ENCODE results near the gene NHS.
"Not testable (repeated sequence)": the region's sequence is repeated elsewhere in the genome, so short reads cannot be mapped to it uniquely, and the experiment has no call there.

The NHS gene

GRCh38 chrX:17549107-17549651 is 174.2 kb downstream of the NHS start:
- DNase-seq (ENCODE audit: low read depth in 2 of 2) = no peak

- DNase-seq (ENCODE audit: low read depth in 2 of 2) = no peak
These were observed 175.0 kb downstream of the NHS start for GRCh38 chrX:17550011-17550410.

DNA sequence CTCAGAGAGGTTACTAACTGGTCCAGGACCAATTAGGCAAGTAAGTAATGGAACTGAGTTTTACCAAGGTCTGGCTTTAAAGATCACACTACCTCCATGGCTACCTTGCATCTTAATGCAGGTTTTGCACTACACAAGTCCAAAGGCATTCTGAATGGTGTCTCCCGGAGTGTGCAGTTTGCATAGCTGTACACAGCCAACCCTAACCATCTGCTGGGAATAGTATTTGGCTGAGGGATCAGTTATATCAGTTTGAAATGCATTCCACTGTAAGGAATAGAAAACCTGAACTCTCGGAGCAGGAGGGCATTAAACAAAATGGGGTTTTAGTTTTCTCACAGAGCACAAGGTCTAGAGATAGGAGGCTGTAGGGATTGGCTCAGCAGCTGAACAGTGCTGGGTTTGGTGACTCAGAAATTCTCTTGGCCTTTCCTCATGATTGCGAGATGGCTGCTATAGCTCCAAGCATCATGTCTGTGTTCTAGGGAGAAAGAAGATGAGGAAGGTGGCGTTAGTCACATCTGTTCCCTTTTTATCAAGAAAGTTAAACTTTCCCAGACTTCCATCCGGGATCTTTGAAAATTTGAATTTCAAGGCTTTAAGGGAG is 177.1 kb downstream of the NHS start:
- DNase-seq (ENCODE audit: low read depth in 2 of 2) = no peak

GRCh38 chrX:17553469-17553868 is 178.5 kb downstream of the NHS start:
- no peak for DNase-seq (ENCODE audit: low read depth in 2 of 2)

DNA sequence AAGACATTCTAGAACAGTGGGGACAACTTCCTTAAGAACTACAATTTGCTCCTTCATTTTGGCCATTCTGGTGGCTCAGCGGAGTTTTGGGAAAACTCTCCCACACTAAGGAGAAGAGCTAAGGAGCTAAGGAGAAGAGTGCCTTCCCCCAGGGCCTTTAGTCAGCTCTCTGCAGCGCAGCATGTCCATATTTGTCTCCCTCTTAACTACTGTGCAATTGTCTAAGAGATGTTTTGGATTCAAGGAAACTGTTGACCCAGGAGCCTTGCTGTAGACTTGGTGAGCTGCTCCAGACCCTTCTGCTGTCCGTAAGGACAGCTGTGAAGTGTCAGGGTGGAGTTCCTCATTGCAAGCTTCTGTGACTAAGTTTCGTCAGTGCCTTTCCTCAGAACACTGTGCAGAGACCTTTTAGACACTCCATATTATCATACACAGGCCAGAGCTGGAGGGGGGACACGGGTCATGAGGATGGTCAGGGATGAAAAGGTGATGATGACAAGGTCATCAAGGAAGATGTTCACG is 179.0 kb downstream of the NHS start:
- no peak for DNase-seq (ENCODE audit: low read depth in 2 of 2)

GRCh38 chrX:17554914-17555313 is 179.9 kb downstream of the NHS start:
- DNase-seq (ENCODE audit: low read depth in 2 of 2) = no peak

DNA sequence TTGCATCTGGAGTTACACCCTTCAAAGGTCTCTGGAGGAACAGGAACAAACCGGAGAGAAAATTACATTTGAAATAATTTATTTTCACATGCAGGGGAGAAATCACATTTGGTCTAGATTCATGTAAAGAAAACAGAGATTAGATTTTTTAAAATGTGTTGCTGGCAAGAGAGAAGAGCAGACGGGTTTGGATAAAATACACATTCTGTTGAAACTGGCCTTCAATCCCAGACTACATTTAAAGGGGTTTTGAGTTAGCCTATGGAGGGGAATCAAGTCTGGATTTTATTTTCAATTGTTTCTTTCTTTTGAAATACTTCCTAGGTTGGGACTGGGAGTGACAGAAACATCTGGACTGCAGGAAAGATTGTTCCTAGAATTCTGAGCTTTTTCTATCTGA is 180.8 kb downstream of the NHS start:
- no peak for DNase-seq (ENCODE audit: low read depth in 2 of 2)

- no peak for DNase-seq (ENCODE audit: low read depth in 2 of 2)
These were observed 184.9 kb downstream of the NHS start for GRCh38 chrX:17559728-17560379.

DNA sequence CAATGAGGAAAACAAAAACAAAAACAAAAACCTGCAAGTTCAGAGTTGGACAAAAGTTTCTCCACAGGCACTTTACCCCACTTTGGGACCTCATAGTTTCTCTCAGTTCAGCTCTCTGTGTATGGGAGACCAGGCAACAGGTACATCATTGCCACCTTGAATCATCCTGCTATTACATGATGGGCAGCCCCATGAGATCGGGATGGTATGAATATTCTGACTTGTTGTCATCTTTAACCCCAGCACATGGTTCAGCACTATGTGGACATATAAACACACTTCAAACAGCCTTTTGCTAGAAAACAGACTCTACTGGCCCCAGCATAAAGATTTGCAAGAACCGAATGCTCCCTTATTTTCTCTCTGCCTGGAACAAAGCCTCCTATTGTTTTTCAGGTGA is 185.4 kb downstream of the NHS start:
- no peak for DNase-seq (ENCODE audit: low read depth in 2 of 2)

DNA sequence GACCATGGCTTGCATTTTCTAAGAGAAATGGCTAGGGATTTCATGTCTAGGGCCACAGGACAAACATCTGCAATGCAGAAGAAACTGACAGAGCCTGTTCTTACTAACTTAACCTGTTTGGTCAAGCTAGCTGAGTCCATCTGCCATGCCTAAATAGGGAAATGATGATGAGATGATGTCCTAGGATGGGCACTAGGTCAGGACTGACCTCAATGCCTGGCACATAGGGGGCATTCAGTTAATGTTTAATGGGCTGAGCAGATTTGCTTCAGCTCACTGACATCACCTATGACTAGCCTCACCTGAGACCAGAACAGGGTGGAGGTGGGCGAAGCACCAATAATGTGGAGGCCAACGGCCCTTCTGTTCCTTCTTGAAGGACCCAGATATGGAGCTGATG is 188.1 kb downstream of the NHS start:
- no peak for DNase-seq (ENCODE audit: low read depth in 2 of 2)

DNA sequence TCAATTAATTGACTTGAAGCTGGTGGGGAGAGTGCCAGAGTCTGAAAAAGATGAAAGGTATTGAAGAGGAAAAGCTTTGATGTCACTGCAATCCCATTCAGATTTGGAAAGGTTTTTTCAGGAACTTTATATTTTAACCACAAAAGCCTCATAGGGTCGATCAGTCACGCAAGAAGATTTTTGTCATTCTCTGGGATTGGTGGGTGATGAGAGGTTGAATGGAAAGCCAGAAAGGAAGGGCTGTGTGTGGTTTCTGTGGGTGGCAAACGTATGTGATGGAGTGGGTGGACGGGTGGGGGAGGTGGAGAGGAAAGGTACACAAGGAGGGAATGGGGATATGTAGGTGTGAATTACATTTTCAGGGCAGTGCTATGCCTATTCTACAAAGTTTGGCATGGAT is 188.5 kb downstream of the NHS start:
- DNase-seq (ENCODE audit: low read depth in 2 of 2) = no peak

- DNase-seq (ENCODE audit: low read depth in 2 of 2) = no peak
These were observed 189.8 kb downstream of the NHS start for GRCh38 chrX:17564689-17565409.

DNA sequence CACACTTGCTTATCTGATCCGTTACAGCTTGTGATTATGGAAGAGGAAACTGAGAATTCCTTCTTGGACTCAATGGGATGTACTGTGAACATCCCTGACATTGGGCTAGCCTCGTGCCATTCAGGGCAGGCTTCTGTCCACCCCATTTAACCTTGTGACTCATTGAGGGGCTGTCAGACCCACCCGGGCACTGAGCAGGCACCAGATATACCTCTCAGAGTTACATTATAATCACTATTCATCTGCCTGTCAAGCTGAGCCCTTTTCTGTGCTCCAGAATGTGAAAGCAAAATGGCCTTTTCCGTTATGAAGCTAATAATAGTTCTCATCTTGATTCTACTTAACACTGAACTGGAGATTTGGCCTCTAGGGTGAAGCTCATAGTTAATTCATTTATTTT is 191.7 kb downstream of the NHS start:
- no peak for DNase-seq (ENCODE audit: low read depth in 2 of 2)

DNA sequence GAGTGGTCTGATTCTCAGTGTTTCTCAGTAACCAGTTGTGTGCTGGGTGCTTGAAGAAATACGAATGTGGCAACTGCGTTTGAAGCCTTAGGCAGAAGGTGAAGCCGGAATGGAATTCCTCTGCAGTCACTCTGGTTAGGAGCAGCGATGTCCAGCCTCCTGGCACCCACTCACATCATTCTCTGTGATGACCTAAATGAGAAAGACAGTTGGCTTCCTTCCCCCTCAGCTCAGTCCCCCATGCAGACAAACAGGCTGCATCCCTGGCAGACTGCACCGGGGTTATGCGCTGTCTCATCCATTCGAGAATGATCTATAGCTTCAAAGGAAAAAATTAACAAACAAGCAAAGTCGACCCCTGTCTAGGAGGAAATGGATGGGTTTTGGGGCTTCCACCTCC is 192.2 kb downstream of the NHS start:
- no peak for DNase-seq (ENCODE audit: low read depth in 2 of 2)

- DNase-seq (ENCODE audit: low read depth in 2 of 2) = no peak
These were observed 192.8 kb downstream of the NHS start for GRCh38 chrX:17567821-17568220.

DNA sequence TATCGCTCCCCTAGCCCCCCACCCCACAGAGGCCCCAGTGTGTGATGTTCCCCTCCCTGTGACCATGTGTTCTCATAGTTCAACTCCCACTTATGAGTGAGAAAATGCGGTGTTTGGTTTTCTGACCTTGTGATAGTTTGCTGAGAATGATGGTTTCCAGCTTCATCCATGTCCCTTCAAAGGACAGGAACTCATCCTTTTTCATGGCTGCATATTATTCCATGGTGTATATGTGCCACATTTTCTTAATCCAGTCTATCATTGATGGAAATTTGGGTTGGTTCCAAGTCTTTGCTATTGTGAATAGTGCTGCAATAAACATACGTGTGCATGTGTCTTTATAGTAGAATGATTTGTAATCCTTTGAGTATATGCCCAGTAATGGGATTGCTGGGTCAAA is 193.8 kb downstream of the NHS start:
- not testable (repeated sequence) for DNase-seq (ENCODE audit: low read depth in 2 of 2)

DNA sequence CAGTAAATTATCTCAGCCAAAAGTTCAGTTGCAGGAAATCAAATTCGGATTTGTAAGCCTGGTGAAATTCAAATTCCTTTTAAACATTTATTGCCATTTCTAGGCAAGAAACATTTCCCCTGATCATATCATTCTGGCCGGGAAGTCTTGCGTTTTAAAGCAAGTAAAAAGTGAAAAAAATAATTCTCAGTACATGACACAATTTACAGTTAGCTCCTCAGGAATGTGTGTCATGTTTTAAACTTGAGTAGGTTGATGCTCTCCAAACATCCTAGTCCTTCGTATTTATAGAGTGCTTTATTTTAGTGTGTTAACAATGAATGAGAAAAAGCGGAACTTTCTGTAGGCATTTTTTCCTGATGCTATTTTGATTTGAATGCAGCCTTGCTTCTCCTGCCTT is 204.0 kb downstream of the NHS start:
- no peak for DNase-seq (ENCODE audit: low read depth in 2 of 2)

GRCh38 chrX:17580539-17581152 is 205.6 kb downstream of the NHS start:
- no peak for DNase-seq (ENCODE audit: low read depth in 2 of 2)

GRCh38 chrX:17581641-17582040 is 206.6 kb downstream of the NHS start:
- DNase-seq (ENCODE audit: low read depth in 2 of 2) = no peak

GRCh38 chrX:17584248-17584681 is 209.3 kb downstream of the NHS start:
- DNase-seq (ENCODE audit: low read depth in 2 of 2) = no peak

DNA sequence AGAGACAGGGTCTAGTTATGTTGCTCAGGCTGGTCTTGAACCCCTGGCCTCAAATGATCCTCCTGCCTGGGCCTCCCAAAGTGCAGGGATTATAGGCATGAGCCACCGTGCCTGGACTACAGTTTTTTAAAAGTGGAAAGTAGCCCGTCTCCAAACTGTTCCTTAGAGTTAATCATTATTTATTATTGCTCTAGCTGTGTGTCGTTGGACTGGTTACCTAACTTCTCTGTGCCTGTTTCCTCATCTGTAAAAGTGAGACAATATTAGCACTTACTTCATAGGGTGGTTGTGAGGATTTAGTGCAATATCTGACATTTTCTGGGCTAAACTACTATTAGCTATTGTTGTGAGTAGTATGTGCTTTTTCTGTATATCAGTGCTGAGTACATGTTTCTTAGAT is 210.0 kb downstream of the NHS start:
- DNase-seq (ENCODE audit: low read depth in 2 of 2) = no peak

- DNase-seq (ENCODE audit: low read depth in 2 of 2) = no peak
These were observed 212.4 kb downstream of the NHS start for GRCh38 chrX:17587366-17587765.
